ENCODE results near the gene ADAMTS3.

ADAMTS3 gene

DNA sequence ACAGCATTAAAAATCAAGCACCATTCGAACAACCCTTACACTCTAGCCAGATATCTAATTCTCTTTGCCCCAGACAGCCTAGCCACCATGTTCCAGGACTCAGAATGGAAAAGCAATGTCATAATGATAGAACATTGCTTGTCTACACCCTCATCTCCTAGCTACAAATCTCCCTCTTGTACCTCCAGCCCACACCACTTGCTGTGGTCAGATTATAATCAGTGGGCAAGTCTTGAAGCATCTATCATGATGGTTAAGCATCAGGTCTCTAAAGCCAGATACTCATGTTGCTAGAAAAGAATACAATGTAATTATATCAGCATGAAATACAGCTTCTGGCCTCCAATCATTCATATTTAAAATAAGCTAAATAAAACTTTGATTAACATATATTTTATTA lies 268.9 kb downstream of the ADAMTS3 start:
- TF ChIP-seq, protein P1, sequence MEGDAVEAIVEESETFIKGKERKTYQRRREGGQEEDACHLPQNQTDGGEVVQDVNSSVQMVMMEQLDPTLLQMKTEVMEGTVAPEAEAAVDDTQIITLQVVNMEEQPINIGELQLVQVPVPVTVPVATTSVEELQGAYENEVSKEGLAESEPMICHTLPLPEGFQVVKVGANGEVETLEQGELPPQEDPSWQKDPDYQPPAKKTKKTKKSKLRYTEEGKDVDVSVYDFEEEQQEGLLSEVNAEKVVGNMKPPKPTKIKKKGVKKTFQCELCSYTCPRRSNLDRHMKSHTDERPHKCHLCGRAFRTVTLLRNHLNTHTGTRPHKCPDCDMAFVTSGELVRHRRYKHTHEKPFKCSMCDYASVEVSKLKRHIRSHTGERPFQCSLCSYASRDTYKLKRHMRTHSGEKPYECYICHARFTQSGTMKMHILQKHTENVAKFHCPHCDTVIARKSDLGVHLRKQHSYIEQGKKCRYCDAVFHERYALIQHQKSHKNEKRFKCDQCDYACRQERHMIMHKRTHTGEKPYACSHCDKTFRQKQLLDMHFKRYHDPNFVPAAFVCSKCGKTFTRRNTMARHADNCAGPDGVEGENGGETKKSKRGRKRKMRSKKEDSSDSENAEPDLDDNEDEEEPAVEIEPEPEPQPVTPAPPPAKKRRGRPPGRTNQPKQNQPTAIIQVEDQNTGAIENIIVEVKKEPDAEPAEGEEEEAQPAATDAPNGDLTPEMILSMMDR (IDR thresholded peaks at IDR 0.05): no peak

DNA sequence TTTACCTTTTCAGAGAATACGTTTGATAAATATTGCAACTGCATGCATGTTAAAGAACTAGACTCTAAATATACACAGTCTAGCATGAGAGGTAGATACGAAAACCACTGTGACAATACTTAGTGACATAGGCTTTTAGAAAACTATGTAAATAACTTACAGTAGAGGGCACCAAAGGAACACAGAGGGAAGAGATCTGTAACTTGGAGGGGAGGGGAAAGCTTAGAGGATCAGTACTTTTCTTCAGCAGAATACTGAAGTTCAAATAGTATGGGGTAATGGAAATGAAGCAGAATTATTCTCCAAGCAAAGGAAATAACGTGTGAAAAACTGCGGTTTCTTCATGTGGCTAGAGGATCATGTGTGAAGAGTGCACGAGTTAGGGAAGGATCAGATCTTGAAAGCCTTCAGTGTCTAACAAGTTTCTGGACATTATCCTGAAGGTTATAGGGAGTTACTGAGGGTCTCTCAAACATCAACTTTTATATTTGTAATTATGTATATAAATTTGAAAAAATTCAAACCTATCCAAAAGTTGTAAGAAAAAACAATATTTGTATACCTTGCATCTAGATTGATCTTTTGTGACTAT lies 273.0 kb downstream of the ADAMTS3 start:
- TF ChIP-seq, protein P1 (IDR thresholded peaks at IDR 0.05): peak; percentile 66

DNA sequence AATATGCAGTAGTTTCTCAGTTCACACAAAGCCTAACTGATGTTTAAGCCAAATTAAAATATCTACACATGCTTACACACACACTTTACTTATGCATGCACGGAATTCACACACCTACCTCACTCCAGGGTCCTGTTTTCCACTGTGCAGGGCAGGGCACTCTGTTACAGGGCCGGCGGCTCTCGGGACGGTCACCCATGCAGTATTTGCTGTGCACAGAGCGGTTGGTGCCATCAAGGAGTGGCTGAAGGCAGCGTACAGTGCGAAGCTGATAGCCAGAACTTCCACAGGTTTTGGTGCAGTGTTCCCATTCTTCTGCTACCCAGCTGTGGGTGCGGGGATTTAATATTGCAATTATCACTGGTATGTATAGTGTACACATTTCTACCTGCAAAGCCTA lies 278.3 kb downstream of the ADAMTS3 start:
- TF ChIP-seq, protein P1 (IDR thresholded peaks at IDR 0.05): no peak

DNA sequence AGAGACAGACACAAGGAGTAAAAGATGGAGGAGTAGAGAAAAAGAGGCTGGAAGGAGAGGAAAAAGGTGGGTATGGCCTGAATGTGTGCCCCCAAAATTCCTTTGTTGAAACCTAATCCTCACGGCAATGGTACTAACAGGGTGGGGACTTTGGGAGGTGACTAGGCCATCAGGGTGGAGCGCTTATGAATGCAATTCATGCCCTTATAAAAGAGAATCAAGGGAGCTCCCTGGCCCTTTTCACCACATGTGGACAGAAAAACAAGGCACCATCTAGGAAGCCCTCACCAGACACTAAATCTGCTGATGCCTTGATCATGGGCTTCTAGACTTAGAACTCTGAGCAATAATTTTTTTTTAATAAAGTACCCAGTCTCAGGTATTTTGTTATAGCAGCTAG lies 282.1 kb downstream of the ADAMTS3 start:
- TF ChIP-seq, protein P1 (IDR thresholded peaks at IDR 0.05): no peak

DNA sequence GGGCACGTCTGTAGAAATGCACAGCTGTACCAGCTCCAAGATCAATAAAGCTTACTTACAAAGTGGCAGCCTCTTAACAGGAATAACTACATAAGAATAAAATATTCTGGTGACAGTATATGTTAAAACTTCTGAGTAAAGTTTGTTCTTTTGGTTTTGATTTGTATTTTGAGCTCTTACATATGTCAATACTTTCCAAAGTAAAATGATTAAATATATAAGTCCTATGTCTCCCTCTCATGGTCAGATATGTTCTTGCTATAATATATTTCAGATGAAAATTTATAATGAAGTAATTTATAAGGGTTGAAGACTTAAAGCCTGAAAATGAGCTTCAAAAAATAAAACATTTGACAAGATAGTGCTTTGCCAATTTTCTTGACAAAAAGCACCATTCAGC lies 282.8 kb downstream of the ADAMTS3 start:
- TF ChIP-seq, protein P1 (IDR thresholded peaks at IDR 0.05): peak; percentile 54; the same call in 1 of the 2 replicates

GRCh38 chr4:72283357-72283756 lies 285.7 kb downstream of the ADAMTS3 start:
- TF ChIP-seq, protein P1 (IDR thresholded peaks at IDR 0.05): no peak

GRCh38 chr4:72280252-72280651 lies 288.8 kb downstream of the ADAMTS3 start:
- TF ChIP-seq, protein P1 (IDR thresholded peaks at IDR 0.05): no peak

DNA sequence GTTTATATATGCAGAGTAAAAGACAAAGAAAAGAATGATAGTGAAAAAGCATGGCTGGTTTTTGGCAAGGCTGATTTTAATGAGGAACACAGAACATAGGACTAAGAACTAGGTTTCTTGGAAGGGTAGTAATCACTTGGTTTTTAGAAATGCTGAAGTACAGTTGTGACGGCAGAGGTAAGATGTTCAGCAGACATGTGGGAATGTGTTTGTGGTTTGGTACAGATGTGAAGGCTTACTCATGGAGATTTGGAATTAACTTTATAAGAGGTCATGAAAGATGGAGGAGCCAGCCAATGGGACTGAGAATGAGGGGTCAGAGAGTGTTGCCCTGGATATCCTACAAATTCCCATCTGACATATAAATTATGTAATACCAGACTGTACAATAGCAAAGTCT lies 293.6 kb downstream of the ADAMTS3 start:
- TF ChIP-seq, protein P1 (IDR thresholded peaks at IDR 0.05): no peak

Data from LNCAP (cell line).